Activated CD4-positive, alpha-beta T cell treated with anti-CD3 and anti-CD28 coated beads, Interleukin-2, amount 10 ng/mL, durations not matched to agents 24 days and 14 days (primary cell): ENCODE data around the gene PRKACA. TPM values are rescaled to one million over a fixed set of nuclear protein-coding genes. Genes with fewer than 3 reads are reported as not detected.

ENCODE experiments used
- total RNA-seq: library from RNA; stranded (reverse); gene quantifications from 2 replicates; pipeline ENCODE4 v1.2.3, GENCODE V29; 2022

The PRKACA gene
- total RNA-seq, 1 donor from 2014 or later: 64.7 TPM

Other genes with a start within 250 kb of the PRKACA start
- 1.4 and 1.9 TPM in 2 replicates for gene NANOS3, start 240.6 kb downstream of the PRKACA start, total RNA-seq
- 16.2 and 18.6 TPM in 2 replicates for gene BRME1, start 211.6 kb downstream of the PRKACA start, total RNA-seq
- 38.5 and 39.4 TPM in 2 replicates for gene CC2D1A, start 211.6 kb downstream of the PRKACA start, total RNA-seq
- gene PODNL1, start 179.3 kb downstream of the PRKACA start, total RNA-seq: not detected in 2 replicates
- 61.5 and 63.2 TPM in 2 replicates for gene DCAF15, start 165.3 kb downstream of the PRKACA start, total RNA-seq
- gene RFX1, start 111.4 kb downstream of the PRKACA start, total RNA-seq: 17.0 and 18.0 TPM in 2 replicates
- not detected in 2 replicates for gene RLN3, start 89.6 kb downstream of the PRKACA start, total RNA-seq
- gene IL27RA, start 86.0 kb downstream of the PRKACA start, total RNA-seq: 81.6 and 86.4 TPM in 2 replicates
- 0.28 TPM in 1 of 2 replicates, not detected in the other for gene PALM3, start 55.7 kb downstream of the PRKACA start, total RNA-seq
- gene MISP3, start 45.0 kb downstream of the PRKACA start, total RNA-seq: 2.7 and 3.6 TPM in 2 replicates
- gene C19orf67, start 32.0 kb downstream of the PRKACA start, total RNA-seq: 0.54 and 0.58 TPM in 2 replicates
- gene SAMD1, start 27.0 kb downstream of the PRKACA start, total RNA-seq: 147 and 152 TPM in 2 replicates
- 85.8 and 90.2 TPM in 2 replicates for gene ASF1B, start 18.8 kb upstream of the PRKACA start, total RNA-seq
- 14.3 and 17.2 TPM in 2 replicates for gene ADGRL1, start 88.4 kb upstream of the PRKACA start, total RNA-seq